Measurements from ENCODE around the gene ARL8A. TPM values are rescaled to one million over a fixed set of nuclear protein-coding genes. Genes with fewer than 3 reads are reported as not detected.

Gene ARL8A
- total RNA-seq, 4 donors from 2014 or later: 34.9 to 57.5 (median 43.6) TPM

DNA sequence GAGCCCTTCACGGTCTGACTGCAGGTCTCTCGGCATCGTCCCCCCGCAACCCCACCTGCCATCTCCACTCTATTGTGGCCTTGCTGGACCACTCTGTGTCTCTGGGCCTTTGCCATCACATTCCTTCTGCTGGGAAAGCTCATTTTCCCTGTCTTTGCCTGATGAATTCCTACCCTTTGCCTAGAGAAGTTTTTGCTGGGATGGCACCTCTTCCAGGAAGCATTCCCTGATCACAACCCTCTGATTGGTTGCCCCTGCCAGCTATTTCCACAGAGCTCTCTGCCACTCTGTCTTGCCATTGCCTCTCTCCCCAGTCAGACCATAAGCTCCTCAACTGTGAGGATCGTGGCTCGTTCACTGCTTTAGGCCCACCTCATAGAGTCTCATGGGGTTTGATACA lies 50.7 kb downstream of the ARL8A start:
- Histone ChIP-seq H3K27ac (no peak overlapping the region), H3K27me3 (no peaks in the 10 kb centered on the region), H3K4me3 (no peak overlapping the region), H3K36me3 (no peaks in the 10 kb centered on the region), H3K4me1 (no peaks in the 10 kb centered on the region), H3K9me3 (no peaks in the 10 kb centered on the region)
- ATAC-seq: no peak
- TF ChIP-seq POLR2A (IDR thresholded peaks at IDR 0.05): no peak
- TF ChIP-seq, protein P1, sequence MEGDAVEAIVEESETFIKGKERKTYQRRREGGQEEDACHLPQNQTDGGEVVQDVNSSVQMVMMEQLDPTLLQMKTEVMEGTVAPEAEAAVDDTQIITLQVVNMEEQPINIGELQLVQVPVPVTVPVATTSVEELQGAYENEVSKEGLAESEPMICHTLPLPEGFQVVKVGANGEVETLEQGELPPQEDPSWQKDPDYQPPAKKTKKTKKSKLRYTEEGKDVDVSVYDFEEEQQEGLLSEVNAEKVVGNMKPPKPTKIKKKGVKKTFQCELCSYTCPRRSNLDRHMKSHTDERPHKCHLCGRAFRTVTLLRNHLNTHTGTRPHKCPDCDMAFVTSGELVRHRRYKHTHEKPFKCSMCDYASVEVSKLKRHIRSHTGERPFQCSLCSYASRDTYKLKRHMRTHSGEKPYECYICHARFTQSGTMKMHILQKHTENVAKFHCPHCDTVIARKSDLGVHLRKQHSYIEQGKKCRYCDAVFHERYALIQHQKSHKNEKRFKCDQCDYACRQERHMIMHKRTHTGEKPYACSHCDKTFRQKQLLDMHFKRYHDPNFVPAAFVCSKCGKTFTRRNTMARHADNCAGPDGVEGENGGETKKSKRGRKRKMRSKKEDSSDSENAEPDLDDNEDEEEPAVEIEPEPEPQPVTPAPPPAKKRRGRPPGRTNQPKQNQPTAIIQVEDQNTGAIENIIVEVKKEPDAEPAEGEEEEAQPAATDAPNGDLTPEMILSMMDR (IDR thresholded peaks at IDR 0.05): no peak
- no peak for TF ChIP-seq EP300 (IDR thresholded peaks at IDR 0.05)
- TF ChIP-seq POLR2AphosphoS5 (IDR thresholded peaks at IDR 0.05): no peak
- WGBS, 2 donors (ENCODE audit: low coverage in 1 of 2): 87 to 96% methylated on average over 6 of the region's 6 CpGs

GRCh38 chr1:202090994-202091393 lies 53.5 kb downstream of the ARL8A start:
- 91 to 100% methylated on average over 2 to 3 of the region's 3 CpGs for WGBS, 2 donors (ENCODE audit: low coverage in 1 of 2)
- H3K27ac ChIP-seq: no peak overlapping the region
- TF ChIP-seq EP300 (IDR thresholded peaks at IDR 0.05) (no peak), POLR2AphosphoS5 (IDR thresholded peaks at IDR 0.05) (no peak), POLR2A (IDR thresholded peaks at IDR 0.05) (no peak)
- TF ChIP-seq, protein P1 (IDR thresholded peaks at IDR 0.05): no peak

GRCh38 chr1:202088206-202088605 lies 56.3 kb downstream of the ARL8A start:
- H3K27me3 ChIP-seq: no peaks in the 10 kb centered on the region
- no peak overlapping the region for H3K27ac ChIP-seq
- WGBS, 2 donors (ENCODE audit: low coverage in 1 of 2): 69% methylated on average over 2 to 3 of the region's 3 CpGs
- H3K4me1 ChIP-seq: peaks cover 0 to 7% (median 0%) of the 10 kb centered on the region in 3 donors
- ATAC-seq: no peak
- no peaks in the 10 kb centered on the region for H3K9me3 ChIP-seq
- no peak overlapping the region for H3K4me3 ChIP-seq
- H3K36me3 ChIP-seq: no peaks in the 10 kb centered on the region
- TF ChIP-seq, protein P1 (IDR thresholded peaks at IDR 0.05): no peak
- TF ChIP-seq EP300 (IDR thresholded peaks at IDR 0.05) (no peak), POLR2AphosphoS5 (IDR thresholded peaks at IDR 0.05) (no peak), POLR2A (IDR thresholded peaks at IDR 0.05) (no peak)

More at GRCh38 chr1:202090994-202091393, 53.5 kb downstream of the ARL8A start:
- no peak for ATAC-seq
- H3K4me1 ChIP-seq: peaks cover 0 to 2% (median 0%) of the 10 kb centered on the region in 3 donors
- H3K4me3 ChIP-seq: no peak overlapping the region
- H3K36me3 ChIP-seq: no peaks in the 10 kb centered on the region
- H3K27me3 ChIP-seq: no peaks in the 10 kb centered on the region
- H3K9me3 ChIP-seq: no peaks in the 10 kb centered on the region

- no peaks in the 10 kb centered on the region for H3K27me3 ChIP-seq
- H3K36me3 ChIP-seq: no peaks in the 10 kb centered on the region
- H3K4me1 ChIP-seq: peaks cover 0 to 7% (median 0%) of the 10 kb centered on the region in 3 donors
- no peak overlapping the region for H3K4me3 ChIP-seq
- TF ChIP-seq, protein P1 (IDR thresholded peaks at IDR 0.05): no peak
- TF ChIP-seq POLR2A (IDR thresholded peaks at IDR 0.05): no peak
- no peak for TF ChIP-seq EP300 (IDR thresholded peaks at IDR 0.05)
- no peak for TF ChIP-seq POLR2AphosphoS5 (IDR thresholded peaks at IDR 0.05)
- WGBS, 2 donors (ENCODE audit: low coverage in 1 of 2): 52 to 60% methylated on average over 4 to 5 of the region's 7 CpGs
- no peaks in the 10 kb centered on the region for H3K9me3 ChIP-seq
- H3K27ac ChIP-seq: no peak overlapping the region
- ATAC-seq: no peak
These were observed 57.8 kb downstream of the ARL8A start for GRCh38 chr1:202086579-202087350.
